ENCODE measurements around the gene PPP6R2. TPM values are rescaled to one million over a fixed set of nuclear protein-coding genes. Genes with fewer than 3 reads are reported as not detected.
"Not testable (repeated sequence)": the region's sequence is repeated elsewhere in the genome, so short reads cannot be mapped to it uniquely, and the experiment has no call there.

PPP6R2 gene
- polyA plus RNA-seq, 2 of the 4 experiments (the other 2 are of a cell fraction): 9.6 to 14.7 TPM

DNA sequence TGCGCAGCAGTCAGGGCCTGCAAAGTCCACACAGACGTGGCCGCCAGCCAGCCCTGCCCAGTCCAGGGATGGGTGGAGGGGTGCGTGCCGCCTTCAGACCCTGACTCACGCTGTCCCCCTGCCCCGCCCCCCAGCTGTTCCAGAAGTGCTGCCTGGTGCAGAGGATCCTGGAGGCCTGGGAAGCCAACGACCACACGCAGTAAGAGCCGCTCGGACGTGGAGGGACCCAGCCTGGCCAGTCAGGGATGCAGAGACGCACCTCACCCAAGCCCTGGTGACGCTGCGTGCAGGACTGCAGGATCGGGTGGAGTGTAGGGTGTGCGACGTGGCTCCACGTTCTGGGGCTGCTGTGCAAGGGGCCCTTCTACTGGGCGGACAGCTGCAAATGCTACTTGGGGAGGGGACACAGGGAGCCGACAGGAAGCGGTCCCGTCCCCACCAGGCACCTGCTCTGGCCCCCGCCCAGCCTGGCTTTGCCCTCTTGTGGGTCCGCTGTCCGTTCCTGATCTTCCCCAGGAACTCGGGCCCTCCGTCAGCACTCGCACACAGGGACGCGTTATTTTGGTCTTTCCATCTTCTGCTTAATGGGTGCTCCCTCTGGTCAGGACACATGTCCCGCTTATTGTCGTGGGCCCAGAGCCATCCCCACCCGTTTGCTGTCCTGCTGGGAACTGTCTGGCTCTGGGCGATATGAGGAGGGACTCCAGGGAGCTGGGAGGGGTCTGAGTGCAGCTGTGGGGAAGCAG is 89.2 kb downstream of the PPP6R2 start (continued):
- TF ChIP-seq PHF8 (IDR thresholded peaks at IDR 0.05; ENCODE audit: borderline replicate concordance, low read depth) (no peak), EP300 (IDR thresholded peaks at IDR 0.05) (no peak), RAD21 (conservative IDR thresholded peaks at IDR 0.05 in 1 of 2, IDR thresholded peaks at IDR 0.05 in 1 of 2) (no peak), POLR2A (IDR thresholded peaks at IDR 0.05; ENCODE audit: low read length) (no peak)
- TF ChIP-seq, protein P1, sequence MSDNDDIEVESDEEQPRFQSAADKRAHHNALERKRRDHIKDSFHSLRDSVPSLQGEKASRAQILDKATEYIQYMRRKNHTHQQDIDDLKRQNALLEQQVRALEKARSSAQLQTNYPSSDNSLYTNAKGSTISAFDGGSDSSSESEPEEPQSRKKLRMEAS (IDR thresholded peaks at IDR 0.05): no peak

DNA sequence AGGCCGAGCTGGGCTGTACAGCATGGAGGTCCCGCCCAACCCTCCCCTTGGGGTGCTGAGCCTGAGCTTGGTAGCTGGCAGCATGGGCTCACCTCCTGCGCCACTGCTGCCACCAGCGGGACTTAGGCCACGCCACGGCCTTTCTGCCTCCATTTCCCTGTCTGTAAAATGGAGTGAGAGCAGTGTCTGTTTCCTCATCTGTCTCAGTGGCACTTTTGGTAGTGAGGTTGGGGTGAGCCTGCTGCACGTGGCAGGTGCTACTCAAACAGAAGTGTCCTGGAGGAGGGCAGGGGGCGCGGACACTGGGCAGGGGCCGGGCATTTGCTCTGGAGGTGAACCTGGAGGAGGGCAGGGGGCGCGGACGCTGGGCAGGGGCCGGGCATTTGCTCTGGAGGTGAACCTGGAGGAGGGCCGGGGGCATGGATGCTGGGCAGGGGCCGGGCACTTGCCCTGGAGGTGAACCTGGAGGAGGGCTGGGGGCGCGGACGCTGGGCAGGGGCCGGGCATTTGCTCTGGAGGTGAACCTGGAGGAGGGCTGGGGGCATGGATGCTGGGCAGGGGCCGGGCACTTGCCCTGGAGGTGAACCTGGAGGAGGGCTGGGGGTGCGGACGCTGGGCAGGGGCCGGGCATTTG is 89.9 kb downstream of the PPP6R2 start:
- DNase-seq (ENCODE audit: low read depth in 1 of 2, low spot score in 1 of 2); H3K9me3 ChIP-seq; H3K4me3 ChIP-seq; H3K27ac ChIP-seq; FAIRE-seq; H3K4me1 ChIP-seq; ATAC-seq; POLR2A ChIA-PET; H3K4me2 ChIP-seq: not testable (repeated sequence)
- CTCF ChIA-PET: interaction anchor here (0.5 kb wide), 1 partner anchor 108 kb away, joined by 3 read pairs; no protein-coding TSS in a partner anchor
- WGBS (ENCODE audit: missing lambda C conversion rate): 97% methylated on average over 4 of the region's 24 CpGs

DNA sequence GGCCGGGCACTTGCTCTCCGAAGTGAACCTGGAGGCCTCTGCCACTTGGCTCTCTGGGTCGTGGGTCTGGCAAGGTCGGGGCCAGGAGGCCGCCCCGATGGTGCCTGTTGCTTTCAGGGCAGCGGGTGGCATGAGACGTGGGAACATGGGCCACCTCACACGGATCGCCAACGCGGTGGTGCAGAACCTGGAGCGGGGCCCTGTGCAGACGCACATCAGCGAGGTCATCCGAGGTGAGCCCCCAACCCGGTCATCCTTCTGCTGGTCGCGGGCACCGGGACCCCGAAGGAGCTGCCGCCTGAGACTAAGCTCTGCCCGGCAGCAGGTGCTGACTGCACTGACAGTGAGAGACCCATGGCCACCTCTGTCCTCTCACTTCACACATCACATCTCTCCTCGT is 91.7 kb downstream of the PPP6R2 start:
- ChIA-PET CTCF (no interaction called here), POLR2A (no interaction called here)
- Histone ChIP-seq H3K4me1 (no peaks in the 10 kb centered on the region), H3K4me2 (no peak overlapping the region), H3K4me3 (no peak overlapping the region), H3K27ac (no peak overlapping the region), H3K9me3 (no peaks in the 10 kb centered on the region)
- TF ChIP-seq SMC3 (IDR thresholded peaks at IDR 0.05) (no peak), CHD4 (IDR thresholded peaks at IDR 0.05; ENCODE audit: borderline replicate concordance) (no peak), CEBPB (IDR thresholded peaks at IDR 0.05) (no peak)
- DNase-seq (ENCODE audit: low read depth in 1 of 2, low spot score in 1 of 2) (no peak), ATAC-seq (no peak), FAIRE-seq (no peak)
- 83% methylated on average over 21 of the region's 24 CpGs for WGBS (ENCODE audit: missing lambda C conversion rate)

DNA sequence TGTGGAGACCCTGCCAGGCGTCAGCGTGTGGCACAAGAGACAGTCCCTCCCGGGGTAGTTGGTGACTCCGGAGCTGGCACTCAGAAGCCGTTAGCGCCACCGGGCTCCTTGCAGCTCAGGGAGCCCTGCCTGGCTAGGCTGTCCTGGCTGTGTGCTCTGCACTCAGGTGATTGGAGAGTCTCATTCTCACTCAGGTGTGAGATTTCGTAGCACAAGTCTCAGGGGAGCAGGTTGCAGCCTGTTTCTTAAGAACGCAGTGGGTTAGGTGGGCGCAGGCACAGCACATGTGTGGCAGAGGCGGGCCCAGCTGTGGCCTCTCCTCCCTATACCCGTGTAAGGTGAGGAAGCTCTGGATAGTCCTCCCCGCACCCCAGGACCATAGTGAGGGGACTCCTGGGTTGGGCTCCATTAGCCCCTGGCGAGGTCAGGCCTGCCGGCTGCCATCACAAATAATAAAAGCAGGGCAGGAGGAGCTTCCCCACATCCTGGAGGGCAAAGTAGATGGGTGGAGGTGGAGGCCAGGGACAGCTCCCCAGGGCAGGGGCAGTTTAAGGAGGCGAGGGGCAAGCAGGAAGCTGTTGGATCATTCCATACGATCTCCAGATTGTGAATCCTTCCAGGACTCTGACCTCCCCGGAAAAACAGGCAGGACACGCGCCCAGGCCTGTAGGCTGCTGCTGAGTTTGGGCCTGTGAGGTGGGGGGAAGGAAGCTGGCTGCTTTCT is 92.3 kb downstream of the PPP6R2 start:
- CTCF ChIA-PET: no interaction called here
- H3K4me2 ChIP-seq: no peak overlapping the region
- POLR2A ChIA-PET: no interaction called here
- WGBS (ENCODE audit: missing lambda C conversion rate): 85% methylated on average over 14 of the region's 20 CpGs
- H3K27ac ChIP-seq: no peak overlapping the region
- ATAC-seq (no peak), DNase-seq (ENCODE audit: low read depth in 1 of 2, low spot score in 1 of 2) (no peak), FAIRE-seq (no peak)
- TF ChIP-seq KDM5A (IDR thresholded peaks at IDR 0.05) (no peak), CEBPB (IDR thresholded peaks at IDR 0.05) (no peak), HOXB5 (CRISPR knock-in tag; IDR thresholded peaks at IDR 0.05) (no peak), JUNB (IDR thresholded peaks at IDR 0.05) (no peak)
- TF ChIP-seq, protein P2, sequence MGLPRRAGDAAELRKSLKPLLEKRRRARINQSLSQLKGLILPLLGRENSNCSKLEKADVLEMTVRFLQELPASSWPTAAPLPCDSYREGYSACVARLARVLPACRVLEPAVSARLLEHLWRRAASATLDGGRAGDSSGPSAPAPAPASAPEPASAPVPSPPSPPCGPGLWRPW (IDR thresholded peaks at IDR 0.05): no peak
- TF ChIP-seq, protein P3, sequence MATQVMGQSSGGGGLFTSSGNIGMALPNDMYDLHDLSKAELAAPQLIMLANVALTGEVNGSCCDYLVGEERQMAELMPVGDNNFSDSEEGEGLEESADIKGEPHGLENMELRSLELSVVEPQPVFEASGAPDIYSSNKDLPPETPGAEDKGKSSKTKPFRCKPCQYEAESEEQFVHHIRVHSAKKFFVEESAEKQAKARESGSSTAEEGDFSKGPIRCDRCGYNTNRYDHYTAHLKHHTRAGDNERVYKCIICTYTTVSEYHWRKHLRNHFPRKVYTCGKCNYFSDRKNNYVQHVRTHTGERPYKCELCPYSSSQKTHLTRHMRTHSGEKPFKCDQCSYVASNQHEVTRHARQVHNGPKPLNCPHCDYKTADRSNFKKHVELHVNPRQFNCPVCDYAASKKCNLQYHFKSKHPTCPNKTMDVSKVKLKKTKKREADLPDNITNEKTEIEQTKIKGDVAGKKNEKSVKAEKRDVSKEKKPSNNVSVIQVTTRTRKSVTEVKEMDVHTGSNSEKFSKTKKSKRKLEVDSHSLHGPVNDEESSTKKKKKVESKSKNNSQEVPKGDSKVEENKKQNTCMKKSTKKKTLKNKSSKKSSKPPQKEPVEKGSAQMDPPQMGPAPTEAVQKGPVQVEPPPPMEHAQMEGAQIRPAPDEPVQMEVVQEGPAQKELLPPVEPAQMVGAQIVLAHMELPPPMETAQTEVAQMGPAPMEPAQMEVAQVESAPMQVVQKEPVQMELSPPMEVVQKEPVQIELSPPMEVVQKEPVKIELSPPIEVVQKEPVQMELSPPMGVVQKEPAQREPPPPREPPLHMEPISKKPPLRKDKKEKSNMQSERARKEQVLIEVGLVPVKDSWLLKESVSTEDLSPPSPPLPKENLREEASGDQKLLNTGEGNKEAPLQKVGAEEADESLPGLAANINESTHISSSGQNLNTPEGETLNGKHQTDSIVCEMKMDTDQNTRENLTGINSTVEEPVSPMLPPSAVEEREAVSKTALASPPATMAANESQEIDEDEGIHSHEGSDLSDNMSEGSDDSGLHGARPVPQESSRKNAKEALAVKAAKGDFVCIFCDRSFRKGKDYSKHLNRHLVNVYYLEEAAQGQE (IDR thresholded peaks at IDR 0.05): no peak
- H3K4me1 ChIP-seq: no peaks in the 10 kb centered on the region
- H3K4me3 ChIP-seq: no peak overlapping the region
- H3K9me3 ChIP-seq: no peaks in the 10 kb centered on the region

All from A549 (cell line).